ENCODE data around the gene RBM3.

- no peak for TF ChIP-seq ZBTB11 (tag by site-specific recombination; conservative IDR thresholded peaks at IDR 0.05; ENCODE audit: low read depth)
- TF ChIP-seq ZNF513 (tag by site-specific recombination; IDR thresholded peaks at IDR 0.05) = no peak
- no peak for TF ChIP-seq ZNF394 (tag by site-specific recombination; IDR thresholded peaks at IDR 0.05; ENCODE audit: borderline replicate concordance)
- no peak for TF ChIP-seq CTCF (tag by site-specific recombination; IDR thresholded peaks at IDR 0.05)
- TF ChIP-seq ZBTB6 (tag by site-specific recombination; IDR thresholded peaks at IDR 0.05) = no peak
- TF ChIP-seq ZNF184 (tag by site-specific recombination; IDR thresholded peaks at IDR 0.05) = no peak
- TF ChIP-seq HOXA7 (CRISPR knock-in tag; IDR thresholded peaks at IDR 0.05; ENCODE audit: borderline replicate concordance) = no peak
- TF ChIP-seq ZNF692 (tag by site-specific recombination; IDR thresholded peaks at IDR 0.05) = no peak
- TF ChIP-seq ZNF19 (tag by site-specific recombination; IDR thresholded peaks at IDR 0.05; ENCODE audit: low read depth) = no peak
- no peak for TF ChIP-seq ZNF274 (IDR thresholded peaks at IDR 0.05; ENCODE audit: low read length)
- TF ChIP-seq ZNF274 (tag by site-specific recombination; IDR thresholded peaks at IDR 0.05; ENCODE audit: borderline replicate concordance) = no peak
- TF ChIP-seq ZNF10 (tag by site-specific recombination; IDR thresholded peaks at IDR 0.05) = no peak
Measured at GRCh38 chrX:48559636-48560035, 14.6 kb upstream of the RBM3 start.
